GM10266 (cell line): Measurements from ENCODE around the gene CCDC3.

Experiments used
- DNase-seq: peaks from one replicate; pipeline ENCODE4 v3.0.0; 2012; ENCODE audit errors: extremely low spot score
- CTCF ChIP-seq: IDR thresholded peaks from 2 replicates; pipeline ENCODE4 v1.5.1; 2012; ENCODE audit warnings: mild to moderate bottlenecking, low read depth; ENCODE audit not compliant: control insufficient read depth, insufficient read depth; ENCODE audit errors: missing control alignments

Gene CCDC3

GRCh38 chr10:12862459-12862858, 139.1 kb downstream of the CCDC3 start:
- TF ChIP-seq CTCF, result no peak
- no peak for DNase-seq

GRCh38 chr10:12854988-12855387, 146.5 kb downstream of the CCDC3 start:
- no peak for TF ChIP-seq CTCF
- no peak for DNase-seq

- DNase-seq, result no peak
- TF ChIP-seq CTCF, result no peak
Measured at GRCh38 chr10:12852687-12853086, 148.8 kb downstream of the CCDC3 start.

GRCh38 chr10:12849319-12850181, 152.0 kb downstream of the CCDC3 start:
- TF ChIP-seq CTCF, result no peak
- DNase-seq, result no peak

- DNase-seq, result peak; percentile 45
- TF ChIP-seq CTCF, result no peak
Measured at GRCh38 chr10:12848439-12849173, 152.9 kb downstream of the CCDC3 start.

GRCh38 chr10:12847361-12847975, 154.0 kb downstream of the CCDC3 start:
- peak; percentile 36 for TF ChIP-seq CTCF
- DNase-seq, result no peak
